CD8-positive, alpha-beta memory T cell (primary cell): Measurements from ENCODE around the gene ST3GAL5. TPM values are rescaled to one million over a fixed set of nuclear protein-coding genes. Genes with fewer than 3 reads are reported as not detected.
A peak's percentile ranks its signal among the peaks of the same experiment; 100 is the strongest.

Experiments used
- CTCF ChIA-PET: fragments of 350-600 bp; sonication (Branson Sonifier 250); formaldehyde crosslinking; loops from one replicate; lab custom pipeline; 2021; ENCODE audit warnings: antibody characterized with exemption; lab: Charles Lee
- POLR2A ChIA-PET: fragments of 350-600 bp; sonication (Branson Sonifier 250); formaldehyde crosslinking; loops from one replicate; lab custom pipeline; 2021; ENCODE audit warnings: antibody characterized with exemption; lab: Charles Lee
- DNase-seq, 5 donors: peaks; one replicate each; pipeline versions ENCODE4 v3.0.0 to v3.0.0-alpha.2; 2020 to 2022; ENCODE audit warnings: mixed read lengths in 1 of 5
- H3K27ac ChIP-seq: one replicate; pipeline ENCODE4 v1.7.0; 2013; ENCODE audit warnings: low read depth, mild to moderate bottlenecking, low read length, moderate library complexity
- H3K27me3 ChIP-seq: 2 replicates; pipeline ENCODE4 v1.7.0; 2013; ENCODE audit warnings: low read length, mild to moderate bottlenecking; ENCODE audit not compliant: insufficient read depth, poor library complexity, severe bottlenecking
- H3K36me3 ChIP-seq: 2 replicates; pipeline ENCODE4 v1.7.0; 2013; ENCODE audit warnings: mild to moderate bottlenecking, low read length, moderate library complexity; ENCODE audit not compliant: insufficient read depth
- H3K4me1 ChIP-seq: 2 replicates; pipeline ENCODE4 v1.7.0; 2013; ENCODE audit warnings: mild to moderate bottlenecking, low read length, moderate library complexity; ENCODE audit not compliant: insufficient read depth
- H3K4me3 ChIP-seq: 2 replicates; pipeline ENCODE4 v1.7.0; 2013; ENCODE audit warnings: mild to moderate bottlenecking, low read length
- H3K9me3 ChIP-seq: 2 replicates; pipeline ENCODE4 v1.7.0; 2013; ENCODE audit warnings: mild to moderate bottlenecking, low read length
- H3K27ac Mint-ChIP-seq, 8 donors: one replicate each; pipeline ENCODE4 v1.8.0; 2020 to 2021; ENCODE audit warnings: mixed read lengths in 8 of 8, mild to moderate bottlenecking in 6 of 8, inconsistent platforms in 3 of 8, moderate library complexity in 3 of 8
- H3K27me3 Mint-ChIP-seq, 2 donors: one replicate each; pipeline ENCODE4 v1.8.0; 2020 to 2021; ENCODE audit warnings: mixed read lengths in 2 of 2, mild to moderate bottlenecking in 1 of 2, moderate library complexity in 1 of 2
- H3K36me3 Mint-ChIP-seq, 3 donors: one replicate each; pipeline ENCODE4 v1.8.0; 2020 to 2021; ENCODE audit warnings: mixed read lengths in 3 of 3, inconsistent platforms in 1 of 3, mild to moderate bottlenecking in 1 of 3
- H3K4me1 Mint-ChIP-seq, 3 donors: one replicate each; pipeline ENCODE4 v1.8.0; 2020 to 2021; ENCODE audit warnings: mixed read lengths in 3 of 3, inconsistent platforms in 1 of 3, mild to moderate bottlenecking in 1 of 3
- H3K4me3 Mint-ChIP-seq, 7 donors: one replicate each; pipeline ENCODE4 v1.8.0; 2020 to 2021; ENCODE audit warnings: mixed read lengths in 7 of 7, mild to moderate bottlenecking in 6 of 7, moderate library complexity in 4 of 7, inconsistent platforms in 2 of 7
- H3K9me3 Mint-ChIP-seq, 5 donors: one replicate each; pipeline ENCODE4 v1.8.0; 2020 to 2022; ENCODE audit warnings: mixed read lengths in 5 of 5, mild to moderate bottlenecking in 3 of 5, moderate library complexity in 2 of 5, inconsistent platforms in 1 of 5
- polyA plus RNA-seq: library from polyadenylated mRNA; unstranded; fragments of 300-500 nt; fragmentation: Illumina TruSeq; gene quantifications from one replicate; pipeline ENCODE4 v1.2.3, GENCODE V29; 2021
- total RNA-seq, 2 experiments: library from RNA; stranded (reverse); gene quantifications; one replicate each; pipeline ENCODE4 v1.2.3, GENCODE V29; 2021

Gene ST3GAL5
- total and polyA plus RNA-seq, 3 experiments from 2014 or later = 11.1 to 21.8 (median 11.2) TPM

- Mint-ChIP-seq H3K36me3 (peaks cover 0 to 6% (median 2%) of the 10 kb centered on the region in 3 donors), H3K27ac (no peak overlapping the region), H3K9me3 (no peaks in the 10 kb centered on the region), H3K4me3 (no peak overlapping the region), H3K4me1 (no peaks in the 10 kb centered on the region), H3K27me3 (peaks cover 0 to 3% of the 10 kb centered on the region in 2 donors)
- no peaks in the 10 kb centered on the region for H3K9me3 ChIP-seq
- H3K27me3 ChIP-seq = no peaks in the 10 kb centered on the region
- no peak overlapping the region for H3K4me3 ChIP-seq
- POLR2A ChIA-PET = no interaction called here
- H3K4me1 ChIP-seq = no peaks in the 10 kb centered on the region
- no peak overlapping the region for H3K27ac ChIP-seq
- no peak for DNase-seq
- CTCF ChIA-PET = no interaction called here
- H3K36me3 ChIP-seq = no peaks in the 10 kb centered on the region
Observed at GRCh38 chr2:85911814-85912692, 23.3 kb upstream of the ST3GAL5 start.

GRCh38 chr2:85911097-85911496 lies 22.3 kb upstream of the ST3GAL5 start:
- ChIA-PET CTCF (no interaction called here), POLR2A (no interaction called here)
- Mint-ChIP-seq H3K4me3 (no peak overlapping the region), H3K36me3 (peaks cover 0 to 6% (median 2%) of the 10 kb centered on the region in 3 donors), H3K4me1 (no peaks in the 10 kb centered on the region), H3K27ac (no peak overlapping the region), H3K27me3 (peaks cover 0 to 4% of the 10 kb centered on the region in 2 donors), H3K9me3 (no peaks in the 10 kb centered on the region)
- Histone ChIP-seq H3K36me3 (no peaks in the 10 kb centered on the region), H3K4me1 (no peaks in the 10 kb centered on the region), H3K27ac (no peak overlapping the region), H3K27me3 (no peaks in the 10 kb centered on the region), H3K9me3 (no peaks in the 10 kb centered on the region), H3K4me3 (no peak overlapping the region)
- no peak for DNase-seq

GRCh38 chr2:85909005-85909404 lies 20.2 kb upstream of the ST3GAL5 start:
- no peak overlapping the region for H3K4me3 Mint-ChIP-seq
- Histone ChIP-seq H3K27me3 (no peaks in the 10 kb centered on the region), H3K27ac (no peak overlapping the region), H3K4me3 (no peak overlapping the region), H3K36me3 (no peaks in the 10 kb centered on the region), H3K4me1 (no peaks in the 10 kb centered on the region), H3K9me3 (no peaks in the 10 kb centered on the region)
- H3K4me1 Mint-ChIP-seq = no peaks in the 10 kb centered on the region
- H3K27ac Mint-ChIP-seq = peak overlapping the region in 1 of 8 donors; percentile 80
- DNase-seq = no peak
- peaks cover 0 to 4% of the 10 kb centered on the region in 2 donors for H3K27me3 Mint-ChIP-seq
- H3K36me3 Mint-ChIP-seq = peaks cover 0 to 3% (median 1%) of the 10 kb centered on the region in 3 donors
- CTCF ChIA-PET = interaction anchor here (1.0 to 1.2 kb wide), 2 partner anchors 20 to 171 kb away, joined by 3 to 4 read pairs; no protein-coding TSS in a partner anchor
- no peaks in the 10 kb centered on the region for H3K9me3 Mint-ChIP-seq
- POLR2A ChIA-PET = no interaction called here

- POLR2A ChIA-PET = no interaction called here
- H3K27me3 Mint-ChIP-seq = peaks cover 0 to 4% of the 10 kb centered on the region in 2 donors
- Histone ChIP-seq H3K27ac (no peak overlapping the region), H3K4me1 (no peaks in the 10 kb centered on the region), H3K27me3 (no peaks in the 10 kb centered on the region), H3K9me3 (no peaks in the 10 kb centered on the region), H3K36me3 (no peaks in the 10 kb centered on the region), H3K4me3 (no peak overlapping the region)
- no peaks in the 10 kb centered on the region for H3K9me3 Mint-ChIP-seq
- peaks cover 0 to 3% (median 0%) of the 10 kb centered on the region in 3 donors for H3K36me3 Mint-ChIP-seq
- DNase-seq = no peak
- no peak overlapping the region for H3K27ac Mint-ChIP-seq
- no peak overlapping the region for H3K4me3 Mint-ChIP-seq
- H3K4me1 Mint-ChIP-seq = no peaks in the 10 kb centered on the region
- CTCF ChIA-PET = interaction anchor here (1.0 to 1.6 kb wide), 4 partner anchors 9 to 171 kb away, joined by 3 to 4 read pairs (median 4); no protein-coding TSS in a partner anchor
Observed at GRCh38 chr2:85908506-85908905, 19.7 kb upstream of the ST3GAL5 start.

- no peaks in the 10 kb centered on the region for H3K36me3 ChIP-seq
- H3K9me3 ChIP-seq = no peaks in the 10 kb centered on the region
- no peaks in the 10 kb centered on the region for H3K4me1 ChIP-seq
- no peaks in the 10 kb centered on the region for H3K27me3 ChIP-seq
- H3K36me3 Mint-ChIP-seq = peaks cover 0 to 3% (median 0%) of the 10 kb centered on the region in 3 donors
- no peak for DNase-seq
- CTCF ChIA-PET = interaction anchor here (1.0 to 1.6 kb wide), 2 partner anchors 10 to 80 kb away, joined by 3 to 4 read pairs; no protein-coding TSS in a partner anchor
- H3K4me3 Mint-ChIP-seq = no peak overlapping the region
- H3K4me3 ChIP-seq = no peak overlapping the region
- H3K27me3 Mint-ChIP-seq = peaks cover 0 to 4% of the 10 kb centered on the region in 2 donors
- H3K27ac ChIP-seq = no peak overlapping the region
- H3K4me1 Mint-ChIP-seq = no peaks in the 10 kb centered on the region
- POLR2A ChIA-PET = no interaction called here
- no peaks in the 10 kb centered on the region for H3K9me3 Mint-ChIP-seq
- no peak overlapping the region for H3K27ac Mint-ChIP-seq
Observed at GRCh38 chr2:85907671-85908157, 18.9 kb upstream of the ST3GAL5 start.

- H3K36me3 ChIP-seq = no peaks in the 10 kb centered on the region
- Mint-ChIP-seq H3K9me3 (no peaks in the 10 kb centered on the region), H3K4me1 (peaks cover 0 to 3% (median 2%) of the 10 kb centered on the region in 3 donors), H3K27me3 (peaks cover 0 to 4% of the 10 kb centered on the region in 2 donors), H3K27ac (peak overlapping the region in 1 of 8 donors; percentile 24), H3K36me3 (peaks cover 0 to 3% (median 0%) of the 10 kb centered on the region in 3 donors), H3K4me3 (no peak overlapping the region)
- H3K4me1 ChIP-seq = no peaks in the 10 kb centered on the region
- DNase-seq = no peak
- ChIA-PET POLR2A (no interaction called here), CTCF (interaction anchor here (1.6 kb wide), 1 partner anchor 79 kb away, joined by 4 read pairs; no protein-coding TSS in a partner anchor)
- no peaks in the 10 kb centered on the region for H3K27me3 ChIP-seq
- H3K9me3 ChIP-seq = no peaks in the 10 kb centered on the region
- no peak overlapping the region for H3K4me3 ChIP-seq
- H3K27ac ChIP-seq = no peak overlapping the region
Observed at GRCh38 chr2:85906748-85907147, 18.0 kb upstream of the ST3GAL5 start.

GRCh38 chr2:85905891-85906290 lies 17.1 kb upstream of the ST3GAL5 start:
- Mint-ChIP-seq H3K27ac (peak overlapping the region in 1 of 8 donors; percentile 19), H3K36me3 (peaks cover 0 to 3% (median 0%) of the 10 kb centered on the region in 3 donors), H3K27me3 (peaks cover 0 to 4% of the 10 kb centered on the region in 2 donors), H3K4me1 (peaks cover 0 to 6% (median 5%) of the 10 kb centered on the region in 3 donors), H3K9me3 (no peaks in the 10 kb centered on the region), H3K4me3 (no peak overlapping the region)
- no peaks in the 10 kb centered on the region for H3K4me1 ChIP-seq
- no peak overlapping the region for H3K27ac ChIP-seq
- no peaks in the 10 kb centered on the region for H3K36me3 ChIP-seq
- no peak for DNase-seq
- H3K4me3 ChIP-seq = no peak overlapping the region
- CTCF ChIA-PET = no interaction called here
- H3K27me3 ChIP-seq = no peaks in the 10 kb centered on the region
- no peaks in the 10 kb centered on the region for H3K9me3 ChIP-seq
- POLR2A ChIA-PET = no interaction called here

- CTCF ChIA-PET = no interaction called here
- POLR2A ChIA-PET = no interaction called here
- Mint-ChIP-seq H3K27me3 (peaks cover 0 to 4% of the 10 kb centered on the region in 2 donors), H3K4me3 (no peak overlapping the region), H3K4me1 (peaks cover 5 to 9% (median 9%) of the 10 kb centered on the region in 3 donors), H3K9me3 (no peaks in the 10 kb centered on the region), H3K36me3 (peaks cover 0 to 3% (median 0%) of the 10 kb centered on the region in 3 donors), H3K27ac (peak overlapping the region in 2 of 8 donors; percentile 38 to 55)
- Histone ChIP-seq H3K36me3 (no peaks in the 10 kb centered on the region), H3K27me3 (no peaks in the 10 kb centered on the region), H3K27ac (no peak overlapping the region), H3K4me3 (no peak overlapping the region), H3K9me3 (no peaks in the 10 kb centered on the region), H3K4me1 (no peaks in the 10 kb centered on the region)
- DNase-seq = no peak
Observed at GRCh38 chr2:85905187-85905666, 16.4 kb upstream of the ST3GAL5 start.
